ENCODE data around the gene MAGI2. TPM values are rescaled to one million over a fixed set of nuclear protein-coding genes. Genes with fewer than 3 reads are reported as not detected.

The MAGI2 gene
- total and polyA plus RNA-seq, 8 donors, result 6.1 to 9.2 (median 7.1) TPM

GRCh38 chr7:78115876-78116275 is 1337.6 kb downstream of the MAGI2 start:
- no peaks in the 10 kb centered on the region for H3K36me3 ChIP-seq
- H3K4me1 ChIP-seq, result no peaks in the 10 kb centered on the region
- intact Hi-C loops (cut with DNase I), result no loop called here
- no peak overlapping the region for H3K27ac ChIP-seq
- H3K4me3 ChIP-seq, result no peak overlapping the region
- no peak for TF ChIP-seq CTCF (IDR thresholded peaks at IDR 0.05)
- no peaks in the 10 kb centered on the region for H3K27me3 ChIP-seq
- DNase-seq (no peak), ATAC-seq (no peak)
- no peaks in the 10 kb centered on the region for H3K9me3 ChIP-seq

GRCh38 chr7:78114993-78115392 is 1338.5 kb downstream of the MAGI2 start:
- intact Hi-C loops (cut with DNase I), result no loop called here
- Histone ChIP-seq H3K27me3 (no peaks in the 10 kb centered on the region), H3K4me3 (no peak overlapping the region), H3K9me3 (no peaks in the 10 kb centered on the region), H3K4me1 (no peaks in the 10 kb centered on the region), H3K36me3 (no peaks in the 10 kb centered on the region), H3K27ac (no peak overlapping the region)
- no peak for ATAC-seq
- no peak for DNase-seq
- no peak for TF ChIP-seq CTCF (IDR thresholded peaks at IDR 0.05)

- Histone ChIP-seq H3K4me3 (no peak overlapping the region), H3K27ac (no peak overlapping the region), H3K27me3 (no peaks in the 10 kb centered on the region), H3K9me3 (no peaks in the 10 kb centered on the region), H3K36me3 (no peaks in the 10 kb centered on the region), H3K4me1 (no peaks in the 10 kb centered on the region)
- ATAC-seq, result no peak
- no peak for TF ChIP-seq CTCF (IDR thresholded peaks at IDR 0.05)
- intact Hi-C loops (cut with DNase I), result no loop called here
- no peak for DNase-seq
These were observed 1341.0 kb downstream of the MAGI2 start for GRCh38 chr7:78112488-78112887.

GRCh38 chr7:78111386-78111785 is 1342.1 kb downstream of the MAGI2 start:
- intact Hi-C loops (cut with DNase I), result no loop called here
- no peak for TF ChIP-seq CTCF (IDR thresholded peaks at IDR 0.05)
- H3K4me1 ChIP-seq, result no peaks in the 10 kb centered on the region
- H3K4me3 ChIP-seq, result no peak overlapping the region
- DNase-seq (no peak), ATAC-seq (no peak)
- H3K9me3 ChIP-seq, result peaks cover 0 to 7% of the 10 kb centered on the region in 2 donors
- no peaks in the 10 kb centered on the region for H3K27me3 ChIP-seq
- no peak overlapping the region for H3K27ac ChIP-seq
- no peaks in the 10 kb centered on the region for H3K36me3 ChIP-seq

- H3K4me3 ChIP-seq, result no peak overlapping the region
- H3K27me3 ChIP-seq, result no peaks in the 10 kb centered on the region
- no peak for TF ChIP-seq CTCF (IDR thresholded peaks at IDR 0.05)
- intact Hi-C loops (cut with DNase I), result no loop called here
- ATAC-seq (no peak), DNase-seq (no peak)
- no peak overlapping the region for H3K27ac ChIP-seq
- no peaks in the 10 kb centered on the region for H3K36me3 ChIP-seq
- peaks cover 0 to 7% of the 10 kb centered on the region in 2 donors for H3K9me3 ChIP-seq
- H3K4me1 ChIP-seq, result no peaks in the 10 kb centered on the region
These were observed 1350.0 kb downstream of the MAGI2 start for GRCh38 chr7:78103475-78103874.

Data from left lung (tissue), 10 donors.